ENCODE results near the gene MACROD1. TPM values are rescaled to one million over a fixed set of nuclear protein-coding genes. Genes with fewer than 3 reads are reported as not detected.

The MACROD1 gene
- total RNA-seq, 6 experiments from 2014 or later: 11.8 to 17.0 (median 13.1) TPM

GRCh38 chr11:64104632-64105031 lies 61.3 kb downstream of the MACROD1 start:
- no peak for DNase-seq
- no peaks in the 10 kb centered on the region for H3K36me3 Mint-ChIP-seq (ENCODE audit: low read depth)
- H3K9me3 Mint-ChIP-seq: no peaks in the 10 kb centered on the region
- no peak overlapping the region for H3K4me3 Mint-ChIP-seq
- H3K27ac Mint-ChIP-seq: no peak overlapping the region
- H3K4me1 Mint-ChIP-seq (ENCODE audit: low read depth): peaks cover 17% of the 10 kb centered on the region
- no peak for TF ChIP-seq CTCF (IDR thresholded peaks at IDR 0.05)
- peaks cover 12% of the 10 kb centered on the region for H3K27me3 Mint-ChIP-seq (ENCODE audit: insufficient read depth)

- peaks cover 17% of the 10 kb centered on the region for H3K4me1 Mint-ChIP-seq (ENCODE audit: low read depth)
- H3K36me3 Mint-ChIP-seq (ENCODE audit: low read depth): peaks cover 5% of the 10 kb centered on the region; the same call in 1 of the 2 replicates
- TF ChIP-seq CTCF (IDR thresholded peaks at IDR 0.05): no peak
- no peak overlapping the region for H3K4me3 Mint-ChIP-seq
- no peaks in the 10 kb centered on the region for H3K9me3 Mint-ChIP-seq
- peaks cover 13% of the 10 kb centered on the region for H3K27me3 Mint-ChIP-seq (ENCODE audit: insufficient read depth)
- no peak for DNase-seq
- H3K27ac Mint-ChIP-seq: no peak overlapping the region
Measured at GRCh38 chr11:64103277-64103985, 62.5 kb downstream of the MACROD1 start.

GRCh38 chr11:64102005-64102738 lies 63.7 kb downstream of the MACROD1 start:
- Mint-ChIP-seq H3K36me3 (ENCODE audit: low read depth) (peaks cover 5% of the 10 kb centered on the region; the same call in 1 of the 2 replicates), H3K27me3 (ENCODE audit: insufficient read depth) (peaks cover 18% of the 10 kb centered on the region), H3K27ac (no peak overlapping the region; the same call in 1 of the 2 replicates), H3K4me1 (ENCODE audit: low read depth) (peaks cover 17% of the 10 kb centered on the region), H3K9me3 (no peaks in the 10 kb centered on the region), H3K4me3 (peak overlapping the region; percentile 37; the same call in 1 of the 2 replicates)
- TF ChIP-seq CTCF (IDR thresholded peaks at IDR 0.05): no peak
- no peak for DNase-seq

- Mint-ChIP-seq H3K4me1 (ENCODE audit: low read depth) (peaks cover 17% of the 10 kb centered on the region), H3K27me3 (ENCODE audit: insufficient read depth) (peaks cover 17% of the 10 kb centered on the region), H3K36me3 (ENCODE audit: low read depth) (peaks cover 5% of the 10 kb centered on the region; the same call in 1 of the 2 replicates), H3K9me3 (no peaks in the 10 kb centered on the region), H3K4me3 (peak overlapping the region; percentile 37; the same call in 1 of the 2 replicates), H3K27ac (no peak overlapping the region)
- DNase-seq: no peak
- no peak for TF ChIP-seq CTCF (IDR thresholded peaks at IDR 0.05)
Measured at GRCh38 chr11:64101461-64101860, 64.5 kb downstream of the MACROD1 start.

GRCh38 chr11:64100782-64101353 lies 65.0 kb downstream of the MACROD1 start:
- Mint-ChIP-seq H3K4me3 (peak overlapping the region; percentile 37; the same call in 1 of the 2 replicates), H3K9me3 (no peaks in the 10 kb centered on the region), H3K36me3 (ENCODE audit: low read depth) (peaks cover 5% of the 10 kb centered on the region; the same call in 1 of the 2 replicates), H3K27ac (no peak overlapping the region), H3K4me1 (ENCODE audit: low read depth) (peaks cover 17% of the 10 kb centered on the region), H3K27me3 (ENCODE audit: insufficient read depth) (peaks cover 16% of the 10 kb centered on the region)
- no peak for TF ChIP-seq CTCF (IDR thresholded peaks at IDR 0.05)
- DNase-seq: no peak
